GM19043 (cell line): ENCODE data around the gene ESRRA.

ENCODE experiments used
- ATAC-seq: cut with Tn5 transposase; IDR thresholded peaks from one replicate; pipeline ENCODE4 v1.9.1; 2021; ENCODE audit warnings: low read depth; ENCODE audit not compliant: unreplicated experiment

The ESRRA gene

DNA sequence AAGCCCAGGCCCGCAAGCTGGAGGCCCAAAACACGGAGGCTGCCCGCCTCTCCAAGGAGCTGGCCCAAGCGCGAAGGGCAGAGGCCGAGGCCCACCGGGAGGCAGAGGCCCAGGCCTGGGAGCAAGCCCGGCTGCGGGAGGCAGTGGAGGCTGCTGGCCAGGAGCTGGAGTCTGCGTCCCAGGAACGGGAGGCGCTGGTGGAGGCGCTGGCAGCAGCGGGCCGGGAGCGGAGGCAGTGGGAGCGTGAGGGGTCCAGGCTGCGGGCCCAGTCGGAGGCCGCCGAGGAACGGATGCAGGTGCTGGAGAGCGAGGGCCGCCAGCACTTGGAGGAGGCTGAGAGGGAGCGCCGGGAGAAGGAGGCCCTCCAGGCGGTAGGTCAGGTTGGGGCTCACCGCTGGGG lies 39.5 kb downstream of the ESRRA start:
- ATAC-seq = no peak

DNA sequence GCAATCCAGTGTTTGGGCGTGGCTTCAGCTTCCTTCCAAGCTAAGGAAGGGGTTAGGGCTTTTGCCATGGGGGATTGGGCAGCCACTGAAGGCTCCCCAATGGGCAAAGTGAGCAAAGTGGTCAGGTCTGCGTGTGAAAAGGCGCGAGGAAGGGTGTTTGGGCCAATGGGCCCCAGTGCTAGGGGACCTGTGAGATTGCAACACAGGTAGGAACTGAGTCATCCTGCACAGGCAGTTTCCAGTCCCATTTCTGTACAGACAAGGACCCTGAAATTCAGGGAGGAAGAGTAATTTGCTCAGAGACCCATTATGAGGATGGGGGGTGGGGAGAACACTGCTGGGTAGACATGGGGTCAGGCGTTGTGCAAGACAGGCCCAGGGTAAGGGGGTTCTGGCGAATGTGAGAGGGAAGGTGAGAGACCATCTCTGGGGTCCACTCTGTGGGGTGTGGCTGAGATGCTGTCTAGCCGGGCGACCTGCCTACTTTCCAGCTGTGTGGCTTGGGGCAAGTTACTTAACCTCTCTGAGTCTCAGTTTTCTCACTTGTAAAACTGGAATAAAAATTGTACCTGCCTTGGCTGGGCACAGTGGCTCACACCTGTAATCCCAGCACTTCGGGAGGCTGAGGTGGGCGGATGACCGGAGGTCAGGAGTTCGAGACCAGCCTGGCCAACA lies 42.0 kb downstream of the ESRRA start:
- ATAC-seq = no peak

DNA sequence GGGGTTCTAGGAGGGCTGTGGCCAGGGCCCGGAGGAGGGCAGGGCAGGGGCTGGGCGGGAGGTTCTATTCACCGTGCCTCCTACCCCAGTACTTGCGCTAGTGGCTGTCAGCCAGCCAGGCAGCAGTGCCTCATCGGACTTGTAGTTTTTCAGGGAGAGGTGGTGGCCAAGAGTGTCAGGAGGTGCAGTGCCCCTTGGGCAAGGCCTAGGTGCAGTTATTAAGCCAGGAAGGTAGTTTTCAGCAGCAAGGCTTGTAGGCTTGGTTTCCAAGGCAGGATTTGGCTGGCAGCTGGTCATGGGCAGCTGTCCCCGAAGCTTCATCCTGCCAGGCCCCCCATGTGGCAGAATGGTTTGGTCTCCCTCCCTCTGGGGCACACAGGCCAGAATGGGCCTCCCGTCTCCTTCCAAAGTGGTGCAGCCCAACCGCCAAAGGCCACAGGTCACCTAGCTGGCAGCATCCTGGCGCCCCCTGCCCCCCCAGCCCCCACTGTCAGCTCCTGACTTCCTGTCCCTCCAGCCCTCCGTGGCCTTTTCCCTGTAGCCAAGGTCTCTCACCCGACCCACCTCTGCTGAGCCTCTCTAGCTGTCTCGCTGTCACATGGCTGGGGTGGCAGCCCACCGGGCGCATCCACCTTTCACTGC lies 43.2 kb downstream of the ESRRA start:
- no peak for ATAC-seq

DNA sequence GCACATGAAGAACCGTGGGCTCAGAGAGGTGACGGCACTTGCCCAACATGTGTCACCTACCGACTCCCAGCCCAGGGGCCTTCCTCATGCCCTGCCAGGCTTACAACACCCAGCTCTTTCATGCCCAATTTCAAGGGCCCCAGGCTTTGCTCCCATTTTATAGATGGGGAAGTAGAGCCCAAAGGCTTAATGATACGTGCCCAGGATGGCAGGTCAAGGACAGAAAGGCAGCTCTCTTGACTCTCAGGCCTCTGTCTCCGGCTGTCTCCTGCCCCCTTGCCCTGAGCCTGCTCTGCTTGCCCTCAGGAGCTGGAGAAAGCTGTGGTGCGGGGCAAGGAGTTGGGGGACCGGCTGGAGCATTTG lies 43.7 kb downstream of the ESRRA start:
- ATAC-seq = no peak

- no peak for ATAC-seq
Observed at GRCh38 chr11:64349404-64349803, 44.1 kb downstream of the ESRRA start.

GRCh38 chr11:64351136-64351631 lies 45.9 kb downstream of the ESRRA start:
- ATAC-seq = no peak

DNA sequence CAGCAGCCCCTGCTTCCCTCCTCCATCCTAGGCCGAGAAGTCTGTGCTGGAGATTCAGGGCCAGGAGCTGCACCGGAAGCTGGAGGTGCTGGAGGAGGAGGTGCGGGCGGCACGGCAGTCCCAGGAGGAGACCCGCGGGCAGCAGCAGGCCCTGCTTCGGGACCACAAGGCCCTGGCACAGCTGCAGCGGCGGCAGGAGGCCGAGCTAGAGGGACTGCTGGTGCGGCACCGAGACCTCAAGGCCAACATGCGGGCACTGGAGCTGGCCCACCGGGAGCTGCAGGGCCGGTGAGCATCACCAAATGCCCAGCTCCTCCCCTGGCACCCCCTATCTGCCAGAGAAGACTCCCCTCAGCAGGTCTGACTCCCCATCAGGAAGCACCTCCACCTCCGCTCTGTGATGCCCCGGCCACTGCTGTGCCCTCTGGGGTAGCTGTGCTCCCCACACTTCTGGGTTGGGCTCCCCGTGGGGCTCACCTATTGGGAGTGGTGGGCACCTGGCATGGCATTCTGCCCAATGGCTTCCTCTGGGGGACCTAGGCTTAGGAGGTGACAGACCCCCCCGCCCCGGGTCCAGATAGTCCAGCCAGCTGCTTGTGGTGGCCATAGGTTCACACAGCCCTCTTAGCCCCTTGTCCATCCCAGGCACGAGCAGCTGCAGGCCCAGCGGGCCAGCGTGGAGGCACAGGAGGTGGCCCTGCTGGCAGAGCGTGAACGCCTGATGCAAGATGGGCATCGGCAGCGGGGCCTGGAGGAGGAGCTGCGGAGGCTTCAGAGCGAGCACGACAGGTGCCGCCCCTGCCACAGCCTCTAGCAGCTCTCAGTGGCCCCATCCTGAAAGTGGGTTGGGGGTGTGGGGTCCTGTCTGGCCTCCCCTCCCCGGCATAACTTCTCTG lies 47.0 kb downstream of the ESRRA start:
- no peak for ATAC-seq

GRCh38 chr11:64352995-64353714 lies 47.8 kb downstream of the ESRRA start:
- no peak for ATAC-seq

GRCh38 chr11:64353715-64354506 lies 48.6 kb downstream of the ESRRA start:
- ATAC-seq = no peak

DNA sequence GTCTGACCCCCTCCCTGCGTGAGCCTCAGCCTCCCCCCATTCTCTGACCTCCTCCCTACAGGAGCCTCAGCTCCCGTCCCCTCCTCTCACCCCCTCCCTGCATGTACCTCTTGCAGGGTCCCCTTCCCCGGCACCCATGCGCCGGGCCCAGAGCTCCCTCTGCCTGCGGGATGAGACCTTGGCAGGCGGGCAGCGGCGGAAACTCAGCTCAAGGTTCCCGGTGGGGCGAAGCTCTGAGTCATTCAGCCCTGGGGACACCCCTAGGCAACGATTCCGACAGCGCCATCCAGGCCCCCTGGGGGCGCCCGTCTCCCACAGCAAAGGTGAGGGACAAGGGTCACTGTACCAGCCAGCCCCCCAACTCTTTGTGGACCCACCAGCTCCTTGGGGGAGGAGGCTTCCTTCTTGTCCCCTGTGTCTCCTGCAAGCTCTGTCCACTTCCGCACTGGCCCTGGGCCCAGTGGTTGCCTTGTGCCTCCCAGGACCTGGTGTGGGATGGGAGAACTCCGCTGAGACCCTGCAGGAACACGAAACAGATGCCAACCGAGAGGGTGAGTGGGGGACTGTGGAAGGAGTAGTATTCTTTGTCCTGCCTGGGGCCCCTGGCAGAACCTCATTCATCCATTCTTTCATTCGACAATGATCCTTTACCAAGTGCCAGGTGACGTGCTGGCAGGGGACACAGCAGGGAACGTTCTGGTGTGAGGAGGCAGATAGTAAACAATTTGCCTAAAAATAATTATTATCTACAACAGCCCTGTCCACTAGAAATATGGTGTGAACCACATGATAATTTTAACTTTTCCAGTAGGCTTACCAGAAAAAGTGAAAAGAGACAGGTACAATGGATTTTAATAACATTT lies 50.0 kb downstream of the ESRRA start:
- ATAC-seq = no peak

DNA sequence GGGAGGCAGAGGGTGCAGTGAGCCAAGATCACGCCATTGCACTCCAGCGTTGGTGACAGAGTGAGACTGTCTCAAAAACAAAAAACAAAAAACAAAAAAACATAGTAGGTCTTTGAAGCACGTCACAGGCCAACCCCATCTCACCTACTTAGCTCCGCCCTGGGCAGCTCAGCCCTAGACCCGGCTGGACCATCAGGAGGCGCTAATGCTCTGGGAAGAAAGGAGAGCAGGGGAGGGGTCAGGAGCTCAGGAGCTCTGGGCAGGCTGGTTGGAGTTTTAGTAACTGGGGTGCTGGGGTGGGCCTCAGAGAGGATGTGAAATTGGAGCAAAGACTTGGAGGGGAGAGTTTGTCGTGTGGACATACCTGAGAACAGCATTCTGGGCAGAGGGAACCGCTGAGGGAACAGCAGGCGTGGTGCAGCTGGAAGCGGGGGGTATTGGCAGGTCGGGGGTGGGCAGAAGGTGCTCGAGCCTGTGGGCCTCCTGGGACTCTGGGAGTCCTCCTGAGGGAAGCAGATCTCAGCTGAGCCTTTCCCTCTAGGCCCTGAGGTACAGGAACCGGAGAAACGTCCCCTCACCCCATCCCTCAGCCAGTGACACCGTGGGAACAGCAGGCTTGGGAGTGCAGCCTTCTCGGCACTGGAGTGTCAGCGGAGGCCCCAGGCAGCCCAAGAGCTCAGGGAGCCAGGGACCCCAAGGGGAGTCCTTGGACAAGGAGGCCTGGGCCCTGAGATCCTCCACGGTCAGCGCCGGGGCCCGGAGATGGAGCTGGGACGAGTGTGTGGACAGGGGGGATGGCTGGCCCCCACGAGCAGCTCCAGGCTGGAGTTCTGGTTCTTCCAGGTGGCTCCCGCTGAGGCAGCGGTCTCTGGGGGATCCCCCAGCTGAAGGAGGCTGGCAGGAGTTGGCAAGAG lies 51.4 kb downstream of the ESRRA start:
- ATAC-seq = no peak

- ATAC-seq = no peak
Observed at GRCh38 chr11:64357446-64357845, 52.1 kb downstream of the ESRRA start.

DNA sequence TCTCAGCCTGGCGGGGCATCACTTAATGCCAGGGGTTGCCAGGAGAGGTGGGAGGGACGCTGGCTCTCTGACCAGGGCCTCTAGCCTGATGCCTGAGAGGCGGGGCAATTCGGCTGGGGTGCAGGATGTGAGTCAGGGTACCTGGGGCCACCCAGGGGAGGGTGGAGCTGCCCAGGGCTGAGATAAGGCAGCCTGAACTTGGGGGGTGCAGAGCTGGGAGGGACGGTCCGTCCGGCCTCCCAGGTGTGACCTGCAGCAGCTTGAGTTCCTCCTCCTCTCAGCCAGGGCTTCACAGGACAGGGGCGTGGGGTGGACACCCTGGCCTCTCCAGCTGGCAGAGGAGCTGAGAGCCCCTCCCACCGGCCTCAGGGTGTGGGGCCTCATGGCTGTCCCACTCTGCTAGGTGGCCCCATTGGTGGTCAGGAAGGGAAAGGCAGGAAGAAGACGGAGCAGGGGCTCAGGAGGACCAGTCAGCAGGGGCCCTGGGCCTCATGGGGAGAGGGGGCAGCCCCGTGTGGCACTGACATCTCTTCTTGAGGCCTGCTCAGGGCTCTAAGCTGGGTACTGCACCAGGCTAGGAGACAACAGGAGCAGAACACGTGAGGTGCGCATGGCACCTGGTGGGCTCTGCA lies 52.7 kb downstream of the ESRRA start:
- no peak for ATAC-seq

DNA sequence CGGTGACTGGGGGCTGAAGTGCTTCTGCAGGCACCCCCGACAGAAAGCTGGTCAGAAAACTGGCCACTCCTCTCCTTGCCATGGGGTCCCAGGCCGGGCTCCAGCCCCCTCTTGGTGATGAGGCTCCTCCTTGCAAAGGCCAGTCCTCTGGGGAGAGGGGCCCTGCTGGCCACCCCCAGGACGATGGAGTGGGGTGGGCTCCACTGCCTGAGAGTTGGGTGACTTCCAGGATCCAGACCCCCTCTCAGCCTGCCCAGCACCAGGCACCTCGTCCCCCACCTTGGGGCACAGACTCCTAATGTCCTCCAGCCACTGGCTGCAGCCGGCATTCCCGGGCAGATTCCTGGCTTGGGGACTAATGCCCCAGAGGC lies 53.2 kb downstream of the ESRRA start:
- no peak for ATAC-seq

DNA sequence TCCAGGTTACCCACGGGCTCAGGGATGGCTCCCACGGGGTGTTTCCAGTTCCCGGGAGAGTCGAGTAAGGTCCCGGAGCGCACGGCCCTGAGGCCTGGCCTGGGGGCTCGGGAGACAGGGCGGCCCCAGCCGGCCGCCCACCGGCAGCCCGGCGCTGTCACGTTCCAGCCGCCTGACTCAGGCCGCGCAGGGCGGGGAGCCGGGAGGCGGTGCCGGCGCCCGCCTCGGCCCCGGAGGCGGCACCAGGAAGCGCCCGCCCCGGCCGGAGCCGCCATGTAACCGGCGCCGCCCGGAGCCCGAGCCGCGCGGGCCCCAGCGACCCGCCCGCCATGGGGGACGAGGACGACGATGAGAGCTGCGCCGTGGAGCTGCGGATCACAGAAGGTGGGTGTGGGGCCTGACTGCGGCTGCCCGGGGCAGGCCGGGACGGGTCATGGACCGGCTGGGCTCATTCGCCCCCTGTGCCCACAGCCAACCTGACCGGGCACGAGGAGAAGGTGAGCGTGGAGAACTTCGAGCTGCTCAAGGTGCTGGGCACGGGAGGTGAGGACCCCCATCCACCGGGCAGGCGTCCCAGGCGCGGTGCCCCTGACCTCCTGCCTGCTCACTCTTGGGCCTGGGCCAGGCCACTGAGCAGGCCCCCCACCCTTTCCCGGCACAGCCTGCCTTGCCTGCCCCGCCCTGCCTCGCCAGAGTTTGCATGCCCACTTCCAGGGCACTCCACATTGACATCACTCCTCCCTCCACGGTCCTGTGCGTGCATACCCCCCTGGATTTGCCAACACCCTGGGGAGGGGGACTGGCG lies 53.8 kb downstream of the ESRRA start, which contains the start of gene RPS6KA4:
Gene RPS6KA4 (plus strand): TSS at position 256 of the 805 bp plus-strand sequence. CDS start 74 bp downstream, at position 330.
- no peak for ATAC-seq

GRCh38 chr11:64359712-64360445 lies 54.6 kb downstream of the ESRRA start:
- no peak for ATAC-seq
